ENCODE results near the gene CDK13. TPM values are rescaled to one million over a fixed set of nuclear protein-coding genes. Genes with fewer than 3 reads are reported as not detected.

The CDK13 gene
- total RNA-seq, 4 donors from 2014 or later, result 48.5 to 144 (median 94.3) TPM

DNA sequence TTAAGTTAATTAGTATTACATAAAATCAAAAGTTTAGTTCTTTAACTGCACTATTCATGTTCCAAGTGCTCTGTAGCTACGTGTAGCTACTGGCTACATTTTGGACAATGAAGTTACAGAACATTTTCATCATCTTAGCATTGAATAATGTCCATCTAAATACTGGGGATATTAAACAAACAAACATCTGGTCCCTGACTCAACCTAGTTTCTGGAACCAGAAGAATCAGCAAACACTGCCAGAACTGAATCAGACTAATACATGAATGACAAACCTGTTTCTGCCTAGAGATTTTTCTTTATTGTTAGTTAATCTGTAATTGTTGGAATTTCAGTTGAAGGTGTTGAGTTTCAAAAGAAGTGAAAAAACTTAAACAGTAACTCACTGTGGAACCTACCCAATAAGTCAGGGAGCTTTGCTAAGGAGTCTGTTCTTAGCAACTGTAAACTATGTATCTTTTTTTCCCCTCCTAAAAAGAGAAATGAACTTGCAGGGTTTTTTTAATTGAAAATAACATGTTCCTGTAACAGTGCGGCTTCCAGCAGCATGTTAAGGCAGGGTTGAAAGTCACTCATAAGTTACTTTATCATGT lies 58.3 kb downstream of the CDK13 start:
- intact Hi-C loops (cut with DNase I; ENCODE audit: low total_unique reads), result no loop called here
- no peaks in the 10 kb centered on the region for H3K4me1 ChIP-seq
- H3K36me3 ChIP-seq, result no peaks in the 10 kb centered on the region
- no peak overlapping the region for H3K27ac ChIP-seq
- DNase-seq, result no peak
- H3K4me3 ChIP-seq, result no peak overlapping the region
- no peaks in the 10 kb centered on the region for H3K9me3 ChIP-seq
- TF ChIP-seq POLR2A (IDR thresholded peaks at IDR 0.05) (no peak), CTCF (IDR thresholded peaks at IDR 0.05) (no peak)
- H3K27me3 ChIP-seq, result no peaks in the 10 kb centered on the region

- no peaks in the 10 kb centered on the region for H3K9me3 ChIP-seq
- H3K27me3 ChIP-seq, result no peaks in the 10 kb centered on the region
- intact Hi-C loops (cut with DNase I; ENCODE audit: low total_unique reads), result no loop called here
- no peak overlapping the region for H3K27ac ChIP-seq
- no peaks in the 10 kb centered on the region for H3K36me3 ChIP-seq
- TF ChIP-seq CTCF (IDR thresholded peaks at IDR 0.05) (no peak), POLR2A (IDR thresholded peaks at IDR 0.05) (no peak)
- no peaks in the 10 kb centered on the region for H3K4me1 ChIP-seq
- DNase-seq, result no peak
- no peak overlapping the region for H3K4me3 ChIP-seq
These were observed 59.2 kb downstream of the CDK13 start for GRCh38 chr7:40009301-40009700.

GRCh38 chr7:40014376-40014775 lies 64.3 kb downstream of the CDK13 start:
- intact Hi-C loops (cut with DNase I; ENCODE audit: low total_unique reads), result no loop called here
- no peak for DNase-seq
- TF ChIP-seq CTCF (IDR thresholded peaks at IDR 0.05) (no peak), POLR2A (IDR thresholded peaks at IDR 0.05) (no peak)
- no peak overlapping the region for H3K4me3 ChIP-seq
- no peak overlapping the region for H3K27ac ChIP-seq
- H3K27me3 ChIP-seq, result no peaks in the 10 kb centered on the region
- no peaks in the 10 kb centered on the region for H3K4me1 ChIP-seq
- no peaks in the 10 kb centered on the region for H3K9me3 ChIP-seq
- no peaks in the 10 kb centered on the region for H3K36me3 ChIP-seq

DNA sequence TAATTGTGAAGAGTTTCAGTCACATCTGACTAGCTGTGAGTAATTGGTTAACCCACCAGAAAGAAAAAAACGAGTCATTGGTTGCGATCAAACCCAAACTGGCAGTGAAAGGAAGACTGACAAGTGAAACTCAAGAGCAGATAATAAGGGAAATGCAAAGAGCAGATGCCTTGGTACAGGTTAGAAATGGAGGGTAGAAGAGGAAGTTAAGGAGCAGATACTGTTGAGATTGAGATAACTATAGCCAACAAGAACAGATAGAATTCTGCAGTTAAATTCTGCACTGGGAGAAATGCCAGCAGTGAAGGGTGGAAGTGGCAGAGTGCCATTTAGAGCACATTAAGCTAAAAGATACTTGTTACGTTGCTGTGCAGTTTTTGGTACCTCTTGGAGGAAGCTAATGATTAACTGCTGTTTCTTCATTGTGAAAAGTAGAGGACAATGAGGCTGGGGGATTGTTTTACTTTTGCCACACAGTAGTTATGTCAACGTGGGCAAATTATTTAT lies 65.8 kb downstream of the CDK13 start:
- Histone ChIP-seq H3K27me3 (no peaks in the 10 kb centered on the region), H3K4me1 (no peaks in the 10 kb centered on the region), H3K27ac (no peak overlapping the region), H3K36me3 (no peaks in the 10 kb centered on the region), H3K4me3 (no peak overlapping the region), H3K9me3 (no peaks in the 10 kb centered on the region)
- no peak for TF ChIP-seq CTCF (IDR thresholded peaks at IDR 0.05)
- no peak for TF ChIP-seq POLR2A (IDR thresholded peaks at IDR 0.05)
- DNase-seq, result peak in 1 of 2 donors; percentile 24
- intact Hi-C loops (cut with DNase I; ENCODE audit: low total_unique reads), result no loop called here

GRCh38 chr7:40019558-40019957 lies 69.5 kb downstream of the CDK13 start:
- intact Hi-C loops (cut with DNase I; ENCODE audit: low total_unique reads), result no loop called here

More at GRCh38 chr7:40019558-40019957, 69.5 kb downstream of the CDK13 start:
- TF ChIP-seq POLR2A (IDR thresholded peaks at IDR 0.05) (no peak), CTCF (IDR thresholded peaks at IDR 0.05) (no peak)
- Histone ChIP-seq H3K36me3 (no peaks in the 10 kb centered on the region), H3K9me3 (no peaks in the 10 kb centered on the region), H3K4me1 (no peaks in the 10 kb centered on the region), H3K4me3 (no peak overlapping the region), H3K27ac (no peak overlapping the region), H3K27me3 (no peaks in the 10 kb centered on the region)
- DNase-seq, result no peak

Measured in uterus (tissue), 4 donors.